HUES64 (cell line): Measurements from ENCODE around the gene ZDHHC23.

ENCODE experiments used
- H3K27ac ChIP-seq: 2 replicates; pipeline ENCODE4 v1.7.0; 2013; ENCODE audit warnings: low read depth, low read length, inconsistent platforms
- H3K27me3 ChIP-seq: 2 replicates; pipeline ENCODE4 v1.6.1; 2013; ENCODE audit warnings: mild to moderate bottlenecking, low read length; ENCODE audit not compliant: insufficient read depth
- H3K36me3 ChIP-seq: 2 replicates; pipeline ENCODE4 v1.6.1; 2013; ENCODE audit warnings: mild to moderate bottlenecking, low read length; ENCODE audit not compliant: insufficient read depth
- H3K4me1 ChIP-seq: 2 replicates; pipeline ENCODE4 v1.6.1; 2013; ENCODE audit warnings: mild to moderate bottlenecking, low read length, moderate library complexity; ENCODE audit not compliant: insufficient read depth
- H3K4me3 ChIP-seq: 2 replicates; pipeline ENCODE4 v1.5.1; 2013; ENCODE audit warnings: mild to moderate bottlenecking, low read length, moderate library complexity
- H3K9ac ChIP-seq: 2 replicates; pipeline ENCODE4 v1.6.1; 2013; ENCODE audit warnings: mild to moderate bottlenecking, low read depth, low read length
- H3K9me3 ChIP-seq: 2 replicates; pipeline ENCODE4 v1.6.1; 2013; ENCODE audit warnings: low read depth, low read length; ENCODE audit not compliant: insufficient read depth
- WGBS: fragments of 150-250, 120-280 bp; methylation state at CpG from one replicate; pipeline ENCODE4 v1.1.7; 2013; ENCODE audit warnings: missing lambda C conversion rate; 5-methylcytosine and 5-hydroxymethylcytosine counted together

Gene ZDHHC23

GRCh38 chr3:114011059-114011797 is 63.4 kb downstream of the ZDHHC23 start:
- Histone ChIP-seq H3K4me3 (no peak overlapping the region), H3K9me3 (no peaks in the 10 kb centered on the region), H3K9ac (no peak overlapping the region), H3K36me3 (no peaks in the 10 kb centered on the region), H3K27ac (no peak overlapping the region), H3K4me1 (no peaks in the 10 kb centered on the region), H3K27me3 (no peaks in the 10 kb centered on the region)
- 94% methylated on average over 2 of the region's 2 CpGs for WGBS
